ENCODE measurements around the gene MIPEP. TPM values are rescaled to one million over a fixed set of nuclear protein-coding genes. Genes with fewer than 3 reads are reported as not detected.

Gene MIPEP
- total RNA-seq, 1 donor from 2014 or later = 14.0 TPM

DNA sequence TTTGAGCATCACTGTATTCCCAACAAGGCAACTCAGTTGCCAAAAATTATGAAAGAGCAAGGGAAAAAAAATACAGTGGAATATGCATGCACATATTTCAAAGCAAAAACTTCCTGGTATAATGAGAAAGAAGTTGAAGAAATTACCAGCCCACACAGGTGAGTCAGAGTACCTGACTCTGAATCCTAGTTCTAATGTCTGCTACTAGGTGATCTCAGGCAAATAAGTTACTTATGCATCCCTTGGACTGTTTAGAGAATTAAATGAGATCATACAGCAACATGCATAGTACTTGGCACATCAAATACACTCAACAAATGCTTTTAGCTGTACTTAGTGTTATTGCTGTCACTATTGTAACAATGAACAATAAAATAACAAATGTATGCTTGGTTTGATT is 144.9 kb downstream of the MIPEP start:
- H3K4me3 Mint-ChIP-seq (ENCODE audit: unreplicated experiment) = no peak overlapping the region
- TF ChIP-seq, protein P1, sequence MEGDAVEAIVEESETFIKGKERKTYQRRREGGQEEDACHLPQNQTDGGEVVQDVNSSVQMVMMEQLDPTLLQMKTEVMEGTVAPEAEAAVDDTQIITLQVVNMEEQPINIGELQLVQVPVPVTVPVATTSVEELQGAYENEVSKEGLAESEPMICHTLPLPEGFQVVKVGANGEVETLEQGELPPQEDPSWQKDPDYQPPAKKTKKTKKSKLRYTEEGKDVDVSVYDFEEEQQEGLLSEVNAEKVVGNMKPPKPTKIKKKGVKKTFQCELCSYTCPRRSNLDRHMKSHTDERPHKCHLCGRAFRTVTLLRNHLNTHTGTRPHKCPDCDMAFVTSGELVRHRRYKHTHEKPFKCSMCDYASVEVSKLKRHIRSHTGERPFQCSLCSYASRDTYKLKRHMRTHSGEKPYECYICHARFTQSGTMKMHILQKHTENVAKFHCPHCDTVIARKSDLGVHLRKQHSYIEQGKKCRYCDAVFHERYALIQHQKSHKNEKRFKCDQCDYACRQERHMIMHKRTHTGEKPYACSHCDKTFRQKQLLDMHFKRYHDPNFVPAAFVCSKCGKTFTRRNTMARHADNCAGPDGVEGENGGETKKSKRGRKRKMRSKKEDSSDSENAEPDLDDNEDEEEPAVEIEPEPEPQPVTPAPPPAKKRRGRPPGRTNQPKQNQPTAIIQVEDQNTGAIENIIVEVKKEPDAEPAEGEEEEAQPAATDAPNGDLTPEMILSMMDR (IDR thresholded peaks at IDR 0.05) = no peak
- peaks cover 5% of the 10 kb centered on the region for H3K4me1 Mint-ChIP-seq (ENCODE audit: unreplicated experiment)
- no peak for DNase-seq (ENCODE audit: extremely low spot score, unreplicated experiment)
- H3K9me3 Mint-ChIP-seq (ENCODE audit: unreplicated experiment) = no peaks in the 10 kb centered on the region
- H3K27ac Mint-ChIP-seq (ENCODE audit: unreplicated experiment) = no peak overlapping the region
- H3K27me3 Mint-ChIP-seq (ENCODE audit: unreplicated experiment) = no peaks in the 10 kb centered on the region
- no peaks in the 10 kb centered on the region for H3K36me3 Mint-ChIP-seq (ENCODE audit: unreplicated experiment)

DNA sequence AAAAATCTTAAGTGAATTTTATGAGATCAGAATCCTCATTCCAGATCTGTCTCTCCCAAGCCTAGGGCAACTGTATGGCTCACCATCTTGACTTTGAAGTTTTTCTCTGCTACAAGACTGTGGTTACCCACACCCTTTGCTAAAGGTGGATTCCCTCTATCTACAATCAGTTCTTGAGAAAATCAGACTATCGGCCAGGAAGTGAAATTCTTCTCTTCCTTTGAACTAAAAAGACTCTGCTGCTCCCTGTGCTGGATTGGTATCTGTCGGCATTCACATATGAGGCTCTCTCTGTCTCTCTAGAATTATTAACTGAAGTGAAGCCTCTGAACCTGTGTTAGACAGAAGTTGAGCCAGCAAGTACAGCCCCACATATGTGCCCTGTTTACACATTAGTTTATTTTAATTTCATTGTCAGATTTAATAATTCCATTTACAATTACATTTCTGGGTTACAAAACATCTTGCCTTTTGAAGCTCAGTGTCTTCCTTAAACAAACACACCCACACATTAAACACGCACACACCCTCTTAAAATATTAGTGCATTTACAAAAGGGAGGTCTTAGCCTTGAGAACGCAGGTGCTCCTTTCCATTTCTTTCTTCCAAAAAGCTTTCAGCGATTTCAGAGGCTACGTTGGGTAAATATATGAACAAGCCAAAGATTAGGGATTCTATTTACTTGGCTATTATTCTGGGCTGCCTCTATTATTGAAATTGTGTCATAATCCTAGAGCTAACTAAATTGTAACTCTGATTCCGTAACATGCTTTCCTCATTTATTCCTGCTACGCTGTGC is 145.7 kb downstream of the MIPEP start:
- H3K4me3 Mint-ChIP-seq (ENCODE audit: unreplicated experiment) = no peak overlapping the region
- no peak overlapping the region for H3K27ac Mint-ChIP-seq (ENCODE audit: unreplicated experiment)

DNA sequence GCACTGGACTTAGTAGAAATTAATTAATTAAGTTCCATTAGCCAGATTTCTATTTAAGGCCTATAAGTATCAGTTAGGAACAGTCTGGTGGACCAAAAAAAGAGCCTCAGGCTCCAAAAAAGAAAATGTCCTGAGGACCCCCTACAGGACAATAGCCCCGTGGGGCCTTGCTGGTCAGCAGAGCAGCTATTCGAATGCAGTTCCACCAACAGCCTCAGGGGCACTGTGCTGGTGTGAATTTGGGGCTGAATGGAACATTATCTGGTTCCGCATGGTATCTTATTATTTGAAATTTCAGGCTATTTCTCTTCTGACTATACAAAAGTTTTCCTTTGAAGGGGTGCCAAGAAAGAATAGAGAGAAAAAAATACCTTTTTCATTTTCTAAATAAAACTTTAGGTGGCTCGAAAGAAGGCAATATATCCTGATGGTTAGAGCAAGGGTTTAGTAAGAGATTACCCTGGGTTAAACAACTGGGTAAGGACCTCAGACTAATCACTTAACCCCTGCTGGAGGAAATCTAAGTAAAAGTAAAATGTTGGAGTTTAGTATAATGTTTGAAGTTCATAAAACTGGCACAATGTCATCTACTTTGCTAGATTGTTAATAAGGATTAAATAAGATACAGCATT is 147.2 kb downstream of the MIPEP start:
- H3K9me3 Mint-ChIP-seq (ENCODE audit: unreplicated experiment) = no peaks in the 10 kb centered on the region
- peaks cover 5% of the 10 kb centered on the region for H3K4me1 Mint-ChIP-seq (ENCODE audit: unreplicated experiment)
- DNase-seq (ENCODE audit: extremely low spot score, unreplicated experiment) = no peak
- H3K4me3 Mint-ChIP-seq (ENCODE audit: unreplicated experiment) = no peak overlapping the region
- TF ChIP-seq, protein P1 (IDR thresholded peaks at IDR 0.05) = peak; percentile 45
- H3K27ac Mint-ChIP-seq (ENCODE audit: unreplicated experiment) = no peak overlapping the region
- no peaks in the 10 kb centered on the region for H3K27me3 Mint-ChIP-seq (ENCODE audit: unreplicated experiment)
- no peaks in the 10 kb centered on the region for H3K36me3 Mint-ChIP-seq (ENCODE audit: unreplicated experiment)

More for the DNA sequence above, 145.7 kb downstream of the MIPEP start:
- no peaks in the 10 kb centered on the region for H3K27me3 Mint-ChIP-seq (ENCODE audit: unreplicated experiment)
- no peak for DNase-seq (ENCODE audit: extremely low spot score, unreplicated experiment)
- TF ChIP-seq, protein P1 (IDR thresholded peaks at IDR 0.05) = no peak
- no peaks in the 10 kb centered on the region for H3K36me3 Mint-ChIP-seq (ENCODE audit: unreplicated experiment)
- H3K9me3 Mint-ChIP-seq (ENCODE audit: unreplicated experiment) = no peaks in the 10 kb centered on the region
- H3K4me1 Mint-ChIP-seq (ENCODE audit: unreplicated experiment) = peaks cover 5% of the 10 kb centered on the region

DNA sequence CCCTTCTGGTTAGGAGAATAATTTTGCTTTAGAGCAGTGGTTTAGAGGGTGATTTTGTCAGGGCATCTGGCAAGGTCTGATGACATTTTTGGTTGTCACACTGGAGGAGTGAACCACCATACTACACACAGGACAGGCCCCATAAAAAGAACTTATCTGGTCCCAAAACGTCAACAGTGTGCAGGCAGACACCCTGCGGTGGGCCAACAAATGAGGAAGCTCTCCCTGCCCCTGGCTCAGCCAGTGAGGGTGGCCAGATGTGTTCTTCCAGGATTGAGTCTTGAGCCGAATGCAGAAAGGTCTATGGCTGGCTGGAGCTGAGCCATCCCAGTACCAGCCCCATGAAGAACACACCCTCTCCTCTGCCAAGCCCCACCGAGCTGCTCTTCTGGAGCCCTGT is 149.2 kb downstream of the MIPEP start:
- no peaks in the 10 kb centered on the region for H3K36me3 Mint-ChIP-seq (ENCODE audit: unreplicated experiment)

DNA sequence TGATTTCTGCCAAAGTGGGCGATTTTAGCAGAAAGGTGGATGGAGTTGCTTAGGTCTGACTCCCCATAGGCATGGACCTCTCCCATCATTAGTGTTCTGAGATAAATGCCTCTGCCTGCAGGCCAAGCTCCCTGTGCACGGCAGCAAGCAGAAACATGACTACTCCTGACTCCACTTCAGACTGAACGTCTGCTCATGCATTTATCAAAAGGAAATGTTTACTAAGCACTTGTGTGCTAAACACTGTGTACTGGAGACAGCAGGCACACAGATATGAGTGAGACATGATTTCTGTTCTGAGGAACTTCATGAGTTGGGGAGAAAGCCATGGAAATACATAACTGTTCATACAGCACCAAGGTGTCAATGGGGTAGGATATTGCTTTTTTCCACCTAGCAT is 149.6 kb downstream of the MIPEP start:
- TF ChIP-seq, protein P1 (IDR thresholded peaks at IDR 0.05) = no peak
- H3K9me3 Mint-ChIP-seq (ENCODE audit: unreplicated experiment) = no peaks in the 10 kb centered on the region
- no peaks in the 10 kb centered on the region for H3K27me3 Mint-ChIP-seq (ENCODE audit: unreplicated experiment)
- H3K4me1 Mint-ChIP-seq (ENCODE audit: unreplicated experiment) = peaks cover under 1% of the 10 kb centered on the region
- no peak for DNase-seq (ENCODE audit: extremely low spot score, unreplicated experiment)
- no peak overlapping the region for H3K27ac Mint-ChIP-seq (ENCODE audit: unreplicated experiment)
- peaks cover under 1% of the 10 kb centered on the region for H3K36me3 Mint-ChIP-seq (ENCODE audit: unreplicated experiment)
- H3K4me3 Mint-ChIP-seq (ENCODE audit: unreplicated experiment) = no peak overlapping the region

More for the DNA sequence above, 149.2 kb downstream of the MIPEP start:
- Mint-ChIP-seq H3K27ac (ENCODE audit: unreplicated experiment) (no peak overlapping the region), H3K4me1 (ENCODE audit: unreplicated experiment) (peaks cover 5% of the 10 kb centered on the region), H3K9me3 (ENCODE audit: unreplicated experiment) (no peaks in the 10 kb centered on the region), H3K27me3 (ENCODE audit: unreplicated experiment) (no peaks in the 10 kb centered on the region), H3K4me3 (ENCODE audit: unreplicated experiment) (no peak overlapping the region)
- no peak for DNase-seq (ENCODE audit: extremely low spot score, unreplicated experiment)
- TF ChIP-seq, protein P1 (IDR thresholded peaks at IDR 0.05) = no peak
